Mesenchymal stem cell (in vitro differentiated cells and primary cell): ENCODE results near the gene NET1.

Experiments used
- DNase-seq: peaks from one replicate; pipeline ENCODE4 v3.0.0-alpha.2; 2013
- H2AFZ ChIP-seq: one replicate; pipeline ENCODE4 v1.6.1; 2013; ENCODE audit warnings: low read depth, mild to moderate bottlenecking, control low read depth, inconsistent platforms, low read length, moderate library complexity
- H2AK5ac ChIP-seq: 2 replicates; pipeline ENCODE4 v1.6.1; 2013; ENCODE audit warnings: low read length, moderate library complexity, mild to moderate bottlenecking, inconsistent platforms; ENCODE audit not compliant: severe bottlenecking
- H2BK120ac ChIP-seq: one replicate; pipeline ENCODE4 v1.6.1; 2013; ENCODE audit warnings: low read depth, mild to moderate bottlenecking, inconsistent platforms, low read length, moderate library complexity
- H2BK12ac ChIP-seq, 2 experiments: one replicate each; pipeline ENCODE4 v1.6.1; 2013; ENCODE audit warnings: inconsistent platforms in 2 of 2, low read length in 2 of 2, mild to moderate bottlenecking in 2 of 2, moderate library complexity in 2 of 2, control low read depth in 1 of 2
- H2BK15ac ChIP-seq: one replicate; pipeline ENCODE4 v1.6.1; 2013; ENCODE audit warnings: mild to moderate bottlenecking, low read depth, inconsistent platforms; ENCODE audit not compliant: poor library complexity, severe bottlenecking
- H2BK5ac ChIP-seq: 2 replicates; pipeline ENCODE4 v1.6.1; 2013; ENCODE audit warnings: low read depth, mild to moderate bottlenecking, low read length, control low read depth, inconsistent platforms; ENCODE audit not compliant: poor library complexity, severe bottlenecking
- H3K14ac ChIP-seq, 2 experiments: one replicate each; pipeline ENCODE4 v1.6.1; 2013; ENCODE audit warnings: inconsistent platforms in 2 of 2, low read length in 2 of 2, control low read depth in 1 of 2, mild to moderate bottlenecking in 1 of 2, moderate library complexity in 1 of 2
- H3K18ac ChIP-seq, 2 experiments: one replicate each; pipeline ENCODE4 v1.6.1; 2013; ENCODE audit warnings: inconsistent platforms in 2 of 2, low read length in 2 of 2, control low read depth in 1 of 2, low read depth in 1 of 2, mild to moderate bottlenecking in 1 of 2
- H3K23ac ChIP-seq, 2 experiments: one replicate each; pipeline ENCODE4 v1.6.1; 2013; ENCODE audit warnings: inconsistent platforms in 2 of 2, low read length in 2 of 2, mild to moderate bottlenecking in 2 of 2, moderate library complexity in 2 of 2, control low read depth in 1 of 2
- H3K27ac ChIP-seq: 2 replicates; pipeline ENCODE4 v1.5.1; 2013; ENCODE audit warnings: mild to moderate bottlenecking, moderate library complexity, low read length, control low read depth, inconsistent platforms; ENCODE audit not compliant: poor library complexity, severe bottlenecking
- H3K27me3 ChIP-seq, 2 experiments: 2 replicates each; pipeline versions ENCODE4 v1.6.1 to v1.7.0; 2013; ENCODE audit warnings: low read length in 2 of 2, mild to moderate bottlenecking in 2 of 2, moderate library complexity in 2 of 2, control low read depth in 1 of 2, inconsistent platforms in 1 of 2; ENCODE audit not compliant: control insufficient read depth in 1 of 2, insufficient read depth in 1 of 2
- H3K36me3 ChIP-seq, 2 experiments: 2 replicates each; pipeline versions ENCODE4 v1.6.1 to v1.7.0; 2013; ENCODE audit warnings: low read length in 2 of 2, control low read depth in 1 of 2, inconsistent platforms in 1 of 2, low read depth in 1 of 2, mild to moderate bottlenecking in 1 of 2; ENCODE audit not compliant: insufficient read depth in 2 of 2, control insufficient read depth in 1 of 2
- H3K4ac ChIP-seq, 2 experiments: one replicate each; pipeline ENCODE4 v1.6.1; 2013; ENCODE audit warnings: inconsistent platforms in 2 of 2, low read length in 2 of 2, mild to moderate bottlenecking in 2 of 2, moderate library complexity in 2 of 2, control low read depth in 1 of 2, low read depth in 1 of 2
- H3K4me1 ChIP-seq: 2 replicates; pipeline ENCODE4 v1.6.1; 2013; ENCODE audit warnings: low read depth, low read length, control low read depth; ENCODE audit not compliant: control insufficient read depth, insufficient read depth
- H3K4me2 ChIP-seq: 2 replicates; pipeline ENCODE4 v1.6.1; 2013; ENCODE audit warnings: low read length, mild to moderate bottlenecking, inconsistent platforms; ENCODE audit not compliant: poor library complexity, severe bottlenecking
- H3K4me3 ChIP-seq, 2 experiments: 2 replicates each; pipeline versions ENCODE4 v1.5.1 to v1.7.0; 2013; ENCODE audit warnings: low read length in 2 of 2, mild to moderate bottlenecking in 2 of 2, control low read depth in 1 of 2, low read depth in 1 of 2; ENCODE audit not compliant: insufficient read depth in 1 of 2
- H3K79me1 ChIP-seq: replicated peaks from 2 replicates; pipeline ENCODE4 v1.6.1; 2013; ENCODE audit warnings: mild to moderate bottlenecking, control low read depth, low read length, inconsistent platforms; ENCODE audit not compliant: poor library complexity, severe bottlenecking
- H3K9ac ChIP-seq: 2 replicates; pipeline ENCODE4 v1.7.0; 2013; ENCODE audit warnings: mild to moderate bottlenecking, low read length, moderate library complexity
- H3K9me3 ChIP-seq: 2 replicates; pipeline ENCODE4 v1.7.0; 2013; ENCODE audit warnings: mild to moderate bottlenecking, low read length; ENCODE audit not compliant: control insufficient read depth
- H4K8ac ChIP-seq: one replicate; pipeline ENCODE4 v1.6.1; 2013; ENCODE audit warnings: inconsistent platforms, mild to moderate bottlenecking, low read length, moderate library complexity
- H4K91ac ChIP-seq: one replicate; pipeline ENCODE4 v1.6.1; 2013; ENCODE audit warnings: mild to moderate bottlenecking, low read length, inconsistent platforms
- WGBS: methylation state at CpG from one replicate; pipeline ENCODE4 v1.1.7; 2013; ENCODE audit warnings: mixed read lengths; 5-methylcytosine and 5-hydroxymethylcytosine counted together

The NET1 gene

GRCh38 chr10:5506246-5506645 is 93.9 kb downstream of the NET1 start:
- no peak overlapping the region for H3K14ac ChIP-seq
- H4K8ac ChIP-seq, result no peak overlapping the region
- H3K36me3 ChIP-seq, result peaks cover 0 to 3% of the 10 kb centered on the region in 2 experiments
- H2BK120ac ChIP-seq, result no peak overlapping the region
- H2BK15ac ChIP-seq, result no peak overlapping the region
- no peaks in the 10 kb centered on the region for H3K79me1 ChIP-seq
- H3K4ac ChIP-seq, result no peak overlapping the region
- H3K4me3 ChIP-seq, result no peak overlapping the region
- no peak overlapping the region for H4K91ac ChIP-seq
- H2BK5ac ChIP-seq, result no peak overlapping the region
- H3K9me3 ChIP-seq, result no peaks in the 10 kb centered on the region
- H3K18ac ChIP-seq, result no peak overlapping the region
- peaks cover 5% of the 10 kb centered on the region for H3K4me1 ChIP-seq
- H3K23ac ChIP-seq, result no peak overlapping the region
- 80% methylated on average over 1 of the region's 2 CpGs for WGBS
- H2AK5ac ChIP-seq, result no peak overlapping the region
- no peak overlapping the region for H2AFZ ChIP-seq
- no peak overlapping the region for H3K27ac ChIP-seq
- peaks cover 30 to 37% of the 10 kb centered on the region in 2 experiments for H3K27me3 ChIP-seq
- no peak overlapping the region for H2BK12ac ChIP-seq
- no peak for DNase-seq
- H3K4me2 ChIP-seq, result no peak overlapping the region
- H3K9ac ChIP-seq, result no peak overlapping the region

GRCh38 chr10:5506751-5507648 is 94.6 kb downstream of the NET1 start:
- no peak for DNase-seq
- no peak overlapping the region for H2AFZ ChIP-seq
- no peak overlapping the region for H3K18ac ChIP-seq
- H3K9me3 ChIP-seq, result no peaks in the 10 kb centered on the region
- H3K79me1 ChIP-seq, result no peaks in the 10 kb centered on the region
- H2AK5ac ChIP-seq, result no peak overlapping the region
- H2BK120ac ChIP-seq, result no peak overlapping the region
- no peak overlapping the region for H3K23ac ChIP-seq
- 85% methylated on average over 19 of the region's 19 CpGs for WGBS
- peaks cover 5% of the 10 kb centered on the region for H3K4me1 ChIP-seq
- no peak overlapping the region for H3K4me3 ChIP-seq
- no peak overlapping the region for H2BK5ac ChIP-seq
- H2BK15ac ChIP-seq, result no peak overlapping the region
- H3K27me3 ChIP-seq, result peaks cover 30 to 36% of the 10 kb centered on the region in 2 experiments
- no peak overlapping the region for H3K9ac ChIP-seq
- peak overlapping the region in 1 of 2 experiments; percentile 76 for H3K14ac ChIP-seq
- no peak overlapping the region for H3K4me2 ChIP-seq
- H4K91ac ChIP-seq, result no peak overlapping the region
- H3K4ac ChIP-seq, result no peak overlapping the region
- peak overlapping the region in 1 of 2 experiments; percentile 9 for H2BK12ac ChIP-seq
- H3K36me3 ChIP-seq, result peaks cover 0 to 3% of the 10 kb centered on the region in 2 experiments
- H4K8ac ChIP-seq, result no peak overlapping the region
- no peak overlapping the region for H3K27ac ChIP-seq

- H2BK120ac ChIP-seq, result no peak overlapping the region
- no peak overlapping the region for H3K23ac ChIP-seq
- no peak overlapping the region for H3K18ac ChIP-seq
- no peaks in the 10 kb centered on the region for H3K9me3 ChIP-seq
- peaks cover 5% of the 10 kb centered on the region for H3K4me1 ChIP-seq
- H2AFZ ChIP-seq, result no peak overlapping the region
- peaks cover 25 to 36% of the 10 kb centered on the region in 2 experiments for H3K27me3 ChIP-seq
- no peak overlapping the region for H3K9ac ChIP-seq
- DNase-seq, result no peak
- peak overlapping the region; percentile 29 for H4K91ac ChIP-seq
- no peak overlapping the region for H2AK5ac ChIP-seq
- H2BK15ac ChIP-seq, result no peak overlapping the region
- no peak overlapping the region for H2BK5ac ChIP-seq
- WGBS, result 86% methylated on average over 14 of the region's 14 CpGs
- no peak overlapping the region for H3K14ac ChIP-seq
- no peak overlapping the region for H3K4me3 ChIP-seq
- no peak overlapping the region for H3K27ac ChIP-seq
- no peak overlapping the region for H3K4me2 ChIP-seq
- peak overlapping the region; percentile 48 for H4K8ac ChIP-seq
- H3K4ac ChIP-seq, result no peak overlapping the region
- H3K79me1 ChIP-seq, result no peaks in the 10 kb centered on the region
- H3K36me3 ChIP-seq, result peaks cover 0 to 3% of the 10 kb centered on the region in 2 experiments
- H2BK12ac ChIP-seq, result no peak overlapping the region
These were observed 95.3 kb downstream of the NET1 start for GRCh38 chr10:5507649-5508131.

- DNase-seq, result no peak
- peaks cover 0 to 3% of the 10 kb centered on the region in 2 experiments for H3K36me3 ChIP-seq
- no peak overlapping the region for H2AFZ ChIP-seq
- no peak overlapping the region for H3K18ac ChIP-seq
- no peak overlapping the region for H2BK12ac ChIP-seq
- H3K4me3 ChIP-seq, result no peak overlapping the region
- H2BK5ac ChIP-seq, result no peak overlapping the region
- no peak overlapping the region for H2AK5ac ChIP-seq
- H3K4me2 ChIP-seq, result no peak overlapping the region
- no peak overlapping the region for H4K91ac ChIP-seq
- H3K14ac ChIP-seq, result no peak overlapping the region
- no peaks in the 10 kb centered on the region for H3K79me1 ChIP-seq
- peaks cover 5% of the 10 kb centered on the region for H3K4me1 ChIP-seq
- H3K27ac ChIP-seq, result no peak overlapping the region
- peaks cover 20 to 37% of the 10 kb centered on the region in 2 experiments for H3K27me3 ChIP-seq
- H3K23ac ChIP-seq, result no peak overlapping the region
- WGBS, result 95% methylated on average over 18 of the region's 18 CpGs
- H3K9ac ChIP-seq, result no peak overlapping the region
- no peaks in the 10 kb centered on the region for H3K9me3 ChIP-seq
- H2BK15ac ChIP-seq, result no peak overlapping the region
- no peak overlapping the region for H2BK120ac ChIP-seq
- H3K4ac ChIP-seq, result no peak overlapping the region
- no peak overlapping the region for H4K8ac ChIP-seq
These were observed 95.8 kb downstream of the NET1 start for GRCh38 chr10:5508161-5508604.
